NCI-H345 (cell line): ENCODE results near the gene ZNF43.
A peak's percentile ranks its signal among the peaks of the same experiment; 100 is the strongest.
"Not testable (repeated sequence)": the region's sequence is repeated elsewhere in the genome, so short reads cannot be mapped to it uniquely, and the experiment has no call there.

Experiments used
- DNase-seq: peaks from one replicate; lab custom pipeline; 2025; lab: John Stamatoyannopoulos, UW

ZNF43 gene

GRCh38 chr19:21835810-21836444 is at the start of gene ZNF43:
Gene ZNF43, minus strand, starts transcription at chr19:21836182. Its CDS starts 144 bp downstream, at chr19:21836038.
- peak; percentile 92 for DNase-seq

- DNase-seq = not testable (repeated sequence)
Observed at GRCh38 chr19:21885516-21885915, 49.5 kb upstream of the ZNF43 start.

- DNase-seq = not testable (repeated sequence)
Observed at GRCh38 chr19:21884786-21885185, 48.8 kb upstream of the ZNF43 start.

- no peak for DNase-seq
Observed at GRCh38 chr19:21883516-21883915, 47.5 kb upstream of the ZNF43 start.

GRCh38 chr19:21880761-21881160 is 44.8 kb upstream of the ZNF43 start:
- peak; percentile 10 for DNase-seq

- no peak for DNase-seq
Observed at GRCh38 chr19:21878646-21879045, 42.7 kb upstream of the ZNF43 start.

- DNase-seq = no peak
Observed at GRCh38 chr19:21877976-21878375, 42.0 kb upstream of the ZNF43 start.

- DNase-seq = not testable (repeated sequence)
Observed at GRCh38 chr19:21876608-21877007, 40.6 kb upstream of the ZNF43 start.

GRCh38 chr19:21856773-21857514 is 21.0 kb upstream of the ZNF43 start:
- no peak for DNase-seq

GRCh38 chr19:21851596-21852345 is 15.8 kb upstream of the ZNF43 start:
- peak; percentile 93 for DNase-seq

GRCh38 chr19:21850656-21851255 is 14.8 kb upstream of the ZNF43 start:
- DNase-seq = no peak

- DNase-seq = peak; percentile 23
Observed at GRCh38 chr19:21848706-21849105, 12.7 kb upstream of the ZNF43 start.

GRCh38 chr19:21843081-21843480 is 7.1 kb upstream of the ZNF43 start:
- DNase-seq = no peak

- no peak for DNase-seq
Observed at GRCh38 chr19:21841488-21842097, 5.6 kb upstream of the ZNF43 start.

- DNase-seq = no peak
Observed at GRCh38 chr19:21841081-21841480, 5.1 kb upstream of the ZNF43 start.

- no peak for DNase-seq
Observed at GRCh38 chr19:21839976-21840375, 4.0 kb upstream of the ZNF43 start.

GRCh38 chr19:21838646-21839045 is 2.7 kb upstream of the ZNF43 start:
- DNase-seq = no peak

- DNase-seq = no peak
Observed at GRCh38 chr19:21835429-21835809, 563 bp downstream of the ZNF43 start.

GRCh38 chr19:21833733-21834132 is 2.2 kb downstream of the ZNF43 start:
- no peak for DNase-seq

- no peak for DNase-seq
Observed at GRCh38 chr19:21824679-21825078, 11.3 kb downstream of the ZNF43 start.

- DNase-seq = no peak
Observed at GRCh38 chr19:21823224-21823623, 12.8 kb downstream of the ZNF43 start.

- no peak for DNase-seq
Observed at GRCh38 chr19:21812448-21812847, 23.5 kb downstream of the ZNF43 start.
